HG03521 (cell line): ENCODE measurements around the gene MALRD1.
"Not testable (repeated sequence)": the region's sequence is repeated elsewhere in the genome, so short reads cannot be mapped to it uniquely, and the experiment has no call there.

Experiments
- ATAC-seq: cut with Tn5 transposase; IDR thresholded peaks from one replicate; pipeline ENCODE4 v1.9.1; 2021; ENCODE audit warnings: mild to moderate bottlenecking, moderate library complexity; ENCODE audit not compliant: unreplicated experiment

The MALRD1 gene

GRCh38 chr10:19750972-19751371 lies 702.4 kb downstream of the MALRD1 start:
- ATAC-seq, result no peak

DNA sequence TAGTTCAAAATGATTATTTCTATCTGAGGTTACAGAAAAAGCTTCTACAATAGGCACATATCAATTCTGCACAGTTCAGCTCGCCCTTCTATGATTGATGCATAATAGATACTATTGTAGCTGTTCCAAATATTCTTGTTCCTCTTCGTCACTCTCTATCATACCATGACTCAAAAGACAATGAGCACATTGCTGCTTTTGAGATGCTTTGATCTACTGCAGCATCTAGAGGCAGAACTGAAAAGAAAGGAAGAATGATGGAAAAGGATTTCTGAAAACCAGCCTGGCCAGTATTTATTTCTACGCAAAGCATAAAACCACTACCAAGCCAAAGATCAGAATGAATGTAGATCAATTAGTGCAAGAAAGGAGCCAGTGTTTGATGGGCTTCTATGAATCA lies 708.3 kb downstream of the MALRD1 start:
- ATAC-seq, result no peak

DNA sequence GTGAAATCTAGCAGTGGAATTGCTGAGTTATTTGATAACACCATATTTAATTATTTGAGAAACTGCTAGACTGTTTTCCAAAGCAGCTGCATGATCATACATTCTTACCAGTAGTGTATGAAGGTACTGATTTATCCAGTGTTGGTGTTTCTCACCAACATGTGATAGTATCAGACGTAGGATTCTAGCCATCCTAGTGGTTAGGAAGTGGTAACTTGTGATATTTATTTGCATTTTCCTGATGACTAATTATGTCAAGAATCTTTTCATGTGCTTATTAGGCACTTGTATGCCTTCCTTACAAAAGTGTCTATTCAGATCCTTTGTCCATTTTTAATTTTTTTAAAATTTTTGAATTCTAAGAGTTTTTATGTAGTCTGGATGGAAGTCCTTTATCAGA lies 713.4 kb downstream of the MALRD1 start:
- ATAC-seq, result no peak

- ATAC-seq, result no peak
These were observed 715.5 kb downstream of the MALRD1 start for GRCh38 chr10:19764111-19764510.

DNA sequence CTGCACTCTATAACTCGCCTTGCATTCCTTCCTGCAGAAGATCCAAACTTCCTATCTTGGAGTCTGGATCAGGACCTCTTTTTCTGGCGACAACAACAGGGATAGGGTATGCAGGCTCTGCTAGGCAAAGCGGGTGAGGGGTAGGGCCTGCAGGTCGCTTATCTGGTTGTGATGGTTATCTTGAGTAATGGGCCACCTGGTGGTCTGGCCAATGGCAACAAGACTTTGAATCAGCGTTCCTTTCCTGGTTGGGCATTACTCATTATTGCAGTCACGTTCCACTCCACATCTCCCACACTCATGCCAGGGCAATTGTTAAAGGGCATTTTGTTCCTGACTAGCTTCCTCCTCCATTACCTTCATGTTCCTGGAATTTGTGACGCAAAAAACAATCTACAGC lies 719.3 kb downstream of the MALRD1 start:
- no peak for ATAC-seq

DNA sequence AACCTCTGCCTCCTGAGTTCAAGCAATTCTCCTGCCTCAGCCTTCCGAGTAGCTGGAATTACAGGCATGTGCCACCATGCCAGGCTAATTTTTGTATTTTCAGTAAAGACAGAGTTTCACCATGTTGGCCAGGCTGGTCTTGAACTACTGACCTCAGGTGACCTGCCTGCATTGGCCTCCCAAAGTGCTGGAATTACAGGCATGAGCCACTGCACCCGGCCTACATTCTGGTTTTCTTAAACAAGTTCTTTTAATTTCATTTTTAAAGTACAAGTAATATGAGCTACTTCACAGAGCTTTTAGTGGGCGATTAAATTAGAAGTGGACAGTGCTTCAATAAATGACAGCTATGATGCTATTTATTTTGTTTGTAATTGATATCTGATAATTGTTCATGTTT lies 721.2 kb downstream of the MALRD1 start:
- not testable (repeated sequence) for ATAC-seq

DNA sequence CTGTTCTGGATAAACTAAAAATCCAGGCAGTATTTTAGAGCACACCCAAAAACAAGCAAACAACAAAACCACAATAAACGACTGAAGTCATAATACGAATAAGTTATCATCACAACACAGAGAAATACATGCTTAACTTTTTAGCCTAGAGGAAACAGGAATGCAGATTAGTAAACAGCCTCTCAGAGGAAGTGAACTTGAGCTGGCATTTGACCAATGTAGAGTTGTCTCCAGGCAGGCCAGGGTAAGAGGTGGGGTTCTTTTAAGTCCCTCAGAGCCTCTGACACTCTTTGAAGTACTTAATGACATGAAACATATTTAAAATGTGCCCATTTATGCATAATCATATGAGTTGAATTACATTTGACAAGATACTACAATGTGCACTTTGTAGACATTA lies 724.4 kb downstream of the MALRD1 start:
- ATAC-seq, result no peak

GRCh38 chr10:19775296-19775695 lies 726.7 kb downstream of the MALRD1 start:
- no peak for ATAC-seq

DNA sequence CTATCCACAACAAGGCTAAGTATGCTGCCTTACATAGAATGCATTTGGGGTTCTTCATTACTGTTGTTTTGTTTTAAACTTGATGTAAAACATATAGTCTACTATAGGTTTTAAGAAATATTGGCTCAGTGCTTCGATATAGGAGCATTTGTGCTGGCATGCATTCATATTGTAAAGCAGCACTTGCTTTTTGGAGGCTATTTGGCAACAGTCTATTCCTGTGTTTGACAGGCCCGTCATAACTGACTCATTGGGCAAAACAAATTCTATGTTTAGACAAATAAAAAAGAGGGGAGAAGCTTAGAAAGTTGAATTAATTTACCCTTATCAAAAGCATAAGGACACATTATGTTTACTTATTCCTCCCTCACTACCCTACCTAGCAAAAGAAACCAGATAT lies 729.2 kb downstream of the MALRD1 start:
- no peak for ATAC-seq

DNA sequence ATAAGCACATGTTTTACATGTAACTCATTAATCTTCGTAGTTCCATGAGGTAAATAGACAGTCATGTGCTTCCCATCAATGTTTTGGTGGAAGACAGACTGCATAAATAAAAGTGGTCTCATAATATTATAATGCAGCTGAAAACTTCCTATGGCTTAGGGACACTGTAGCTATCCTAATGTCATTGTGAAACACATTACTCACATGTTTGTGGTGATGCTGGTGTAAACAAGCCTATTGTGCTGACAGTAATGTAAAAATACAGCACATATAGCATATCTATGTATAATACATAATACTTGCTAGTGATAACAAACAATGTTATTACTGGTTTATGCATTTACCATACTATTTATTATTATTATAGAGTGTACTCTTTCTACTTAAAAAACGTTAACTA lies 730.4 kb downstream of the MALRD1 start:
- no peak for ATAC-seq

DNA sequence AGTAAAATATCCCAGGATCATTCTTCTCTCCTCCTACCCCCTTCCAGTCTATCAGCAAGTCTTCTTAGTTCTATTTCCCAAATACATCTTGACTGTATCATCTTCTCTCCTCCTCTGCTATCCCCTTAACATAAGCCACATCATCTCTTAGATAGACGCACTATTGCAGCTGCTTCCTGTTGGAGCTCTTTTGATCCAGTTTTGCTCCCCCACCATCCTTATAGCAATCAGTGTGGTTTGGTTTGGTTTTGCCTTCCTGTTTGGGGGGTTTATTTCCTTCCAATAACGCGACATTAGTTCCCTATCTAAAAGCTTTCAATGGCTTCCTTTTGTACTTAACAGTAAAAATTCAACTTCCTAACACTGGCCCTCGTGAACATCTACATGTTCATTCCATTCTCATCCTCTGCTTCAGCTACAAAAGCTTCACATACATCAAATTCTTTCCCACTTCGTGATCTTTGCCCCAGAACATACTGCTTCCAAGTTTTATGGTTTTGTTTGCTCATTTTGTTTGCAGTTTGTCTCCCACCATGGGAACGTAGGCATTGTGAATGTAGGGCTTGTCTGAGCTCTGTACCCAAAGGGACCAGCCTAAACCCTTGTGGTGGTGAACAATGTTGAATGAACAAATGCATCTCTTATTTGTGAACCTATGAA lies 734.0 kb downstream of the MALRD1 start:
- no peak for ATAC-seq

DNA sequence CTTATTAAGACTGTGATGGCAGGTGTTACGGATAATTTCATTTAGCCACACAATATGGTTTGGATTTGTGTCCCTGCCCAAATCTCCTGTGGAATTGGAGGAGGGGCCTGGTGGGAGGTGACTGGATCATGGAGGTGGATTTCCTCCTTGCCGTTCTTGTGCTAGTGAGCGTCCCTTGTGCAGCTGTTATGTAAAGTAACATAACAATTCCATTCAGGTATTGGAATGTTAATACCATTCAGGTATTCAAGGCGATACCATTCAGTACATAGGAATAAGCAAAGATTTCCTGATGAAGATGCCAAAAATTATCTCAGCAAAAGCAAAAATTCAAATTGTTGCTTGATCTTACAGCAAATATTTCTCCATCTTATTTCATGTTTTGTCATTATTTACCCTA lies 735.1 kb downstream of the MALRD1 start:
- no peak for ATAC-seq
